Cortex of kidney (tissue), 1 donor: ENCODE results near the gene PDZK1IP1.

Source experiments
- DNase-seq: peaks from one replicate; lab custom pipeline; 2025; lab: John Stamatoyannopoulos, UW

Gene PDZK1IP1

DNA sequence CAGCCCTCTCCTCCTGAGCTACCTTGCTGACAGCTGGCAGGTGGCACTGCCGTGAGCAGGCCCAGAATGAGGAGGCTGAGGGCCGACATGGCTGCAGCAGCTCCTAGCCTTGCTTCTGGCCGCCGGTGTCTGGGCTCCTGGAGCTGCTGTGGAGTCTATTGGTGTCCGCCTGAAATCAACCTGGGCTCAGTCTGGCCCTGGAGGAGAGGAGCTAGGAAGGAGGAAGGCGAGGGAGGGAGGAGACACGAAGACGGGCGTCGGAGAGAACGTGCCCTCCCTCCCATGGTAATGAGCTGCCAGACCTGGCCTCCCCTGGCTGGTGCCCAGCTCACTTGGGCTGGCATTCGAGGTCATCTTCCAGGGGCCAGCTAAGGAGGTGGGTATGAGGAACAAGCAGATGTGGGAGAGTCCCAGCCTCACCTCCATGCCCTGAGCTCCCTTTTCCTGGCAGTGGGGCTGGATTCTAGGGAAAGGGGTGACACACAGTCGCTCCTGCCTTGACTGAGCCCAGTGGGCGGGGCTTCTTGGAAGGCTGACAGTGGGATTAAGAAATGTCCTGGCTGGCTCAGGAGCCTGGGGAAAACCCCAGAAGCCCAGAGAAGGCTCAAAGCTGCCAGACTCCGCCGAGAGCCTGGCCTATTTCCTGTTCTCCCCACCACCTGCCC lies at the start of gene PDZK1IP1:
TSS of gene PDZK1IP1 (minus strand) at position 193 of the 665 bp plus-strand sequence. CDS start at position 89, 104 bp downstream.
- DNase-seq: peak; percentile 33

- no peak for DNase-seq
Measured at GRCh38 chr1:47238935-47239592, 49.2 kb upstream of the PDZK1IP1 start.

DNA sequence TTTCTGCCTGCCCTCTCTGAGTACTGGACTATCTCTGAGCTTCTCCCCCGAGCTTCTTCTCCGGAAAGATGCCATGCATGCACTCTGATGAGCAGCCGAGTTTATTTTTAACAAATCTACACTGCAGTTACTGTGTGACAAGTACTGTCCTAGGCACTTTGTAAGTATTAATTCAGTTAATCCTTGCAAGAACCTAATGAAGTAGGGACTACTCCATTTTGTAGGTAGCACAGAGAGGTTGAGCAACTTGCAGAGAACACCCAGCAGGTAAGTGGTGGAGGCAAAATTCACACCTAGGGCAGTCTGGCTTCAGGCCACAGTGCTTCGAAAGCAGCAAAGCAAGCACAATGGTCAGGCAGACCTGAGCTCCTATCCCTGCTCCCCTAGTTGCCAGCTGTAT lies 46.0 kb upstream of the PDZK1IP1 start:
- no peak for DNase-seq

DNA sequence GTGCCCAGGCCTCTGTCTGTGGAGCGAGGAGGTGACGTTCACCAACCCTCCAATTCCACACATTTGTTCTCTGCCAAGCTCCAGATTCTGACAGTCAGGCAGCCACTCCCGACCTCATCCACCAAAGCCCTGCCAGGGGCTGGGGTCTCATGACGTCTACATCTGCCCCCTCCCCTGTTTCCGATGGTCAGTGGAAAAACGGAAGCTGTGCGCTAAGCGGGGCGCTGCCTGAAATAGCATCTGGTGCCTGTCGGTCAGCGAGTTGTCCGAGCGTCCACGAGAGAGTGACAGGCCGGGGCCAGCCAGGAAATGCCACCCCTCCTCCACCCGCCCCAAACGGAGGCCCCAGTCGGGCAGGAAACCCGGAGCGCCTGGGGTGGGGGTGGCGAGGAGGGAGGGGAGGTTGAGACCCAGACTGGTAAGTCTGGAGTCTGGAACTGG lies 45.4 kb upstream of the PDZK1IP1 start:
- no peak for DNase-seq

GRCh38 chr1:47233186-47233585 lies 43.4 kb upstream of the PDZK1IP1 start:
- DNase-seq: no peak

DNA sequence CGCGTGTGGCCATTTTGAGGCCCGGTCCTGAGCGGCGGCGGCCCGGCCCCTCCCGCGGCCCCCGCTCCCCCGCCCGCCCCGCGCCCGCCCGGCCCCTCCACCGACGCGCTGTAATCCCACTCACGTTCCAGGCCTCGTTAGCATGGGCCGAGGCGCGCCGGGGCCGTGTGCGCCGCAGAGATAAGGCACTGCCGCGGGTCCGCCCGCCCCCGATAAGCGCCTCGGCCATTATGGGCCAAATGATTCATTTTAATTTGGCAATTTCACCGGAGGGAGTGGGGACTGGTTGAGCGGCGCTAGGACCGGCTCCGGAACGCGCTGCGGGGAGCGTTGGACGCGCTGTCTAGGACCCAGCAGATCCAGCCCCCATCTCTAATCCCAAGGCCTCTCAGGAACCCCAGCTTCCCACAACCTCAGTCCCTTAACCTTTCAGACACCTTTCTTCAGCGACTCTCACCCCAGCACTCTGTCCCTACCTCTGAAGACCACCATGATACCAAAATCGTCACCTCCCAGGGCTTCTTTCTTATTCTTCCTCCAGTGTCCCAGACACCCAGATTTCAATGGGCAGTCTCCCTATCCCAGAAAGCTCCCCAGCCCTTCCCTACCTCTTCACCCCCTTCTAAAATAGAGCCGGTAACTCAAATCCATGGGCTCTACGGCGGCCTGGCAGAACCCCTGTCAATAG lies 42.5 kb upstream of the PDZK1IP1 start, which contains the start of gene TAL1:
TSS of gene TAL1 (minus strand) at position 39 of the 688 bp plus-strand sequence. CDS start 6,337 bp downstream, outside the sequence.
- DNase-seq: no peak

DNA sequence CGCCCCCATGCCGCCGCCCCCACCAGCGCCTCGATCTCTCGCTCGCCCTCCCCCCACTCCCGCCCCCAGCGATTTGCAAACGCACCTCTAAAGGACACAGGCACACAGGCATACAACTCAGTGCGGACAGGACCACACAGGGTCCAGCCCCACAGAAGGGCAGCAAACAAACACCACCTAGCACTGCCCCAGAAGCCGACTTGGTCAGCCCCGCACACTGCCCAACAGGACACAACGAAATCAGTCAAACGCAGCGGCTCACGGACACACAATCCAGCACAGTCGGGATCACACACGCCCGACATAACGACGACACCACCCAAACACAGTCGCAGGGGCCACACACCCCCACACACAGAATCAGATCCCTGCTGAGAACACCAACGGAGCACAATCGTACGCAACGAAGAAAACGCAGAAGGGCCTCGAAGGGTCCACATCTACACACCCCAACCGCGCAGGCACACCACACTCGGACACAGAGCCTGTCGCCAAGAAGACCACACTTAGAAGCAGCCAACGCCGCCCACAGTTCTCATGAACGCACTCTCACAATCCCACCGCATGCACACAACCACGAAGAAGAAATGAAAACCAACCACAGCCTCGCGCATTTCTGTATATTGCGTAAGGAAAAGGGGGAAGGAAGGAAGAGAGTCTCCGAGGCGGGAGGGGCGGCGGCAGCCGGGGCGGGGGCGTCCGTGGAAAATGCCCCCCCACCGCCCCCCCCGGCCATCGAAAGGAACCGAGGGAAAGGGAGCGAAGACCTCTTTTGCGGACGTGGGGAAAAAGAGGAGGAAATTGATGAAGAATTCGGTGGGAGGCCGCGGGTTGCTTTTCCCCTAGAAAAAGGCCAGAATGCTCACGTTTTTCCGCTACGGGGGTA lies 41.7 kb upstream of the PDZK1IP1 start:
- no peak for DNase-seq

- DNase-seq: no peak
Measured at GRCh38 chr1:47230692-47231300, 41.0 kb upstream of the PDZK1IP1 start.

GRCh38 chr1:47229886-47230691 lies 40.3 kb upstream of the PDZK1IP1 start:
- no peak for DNase-seq

DNA sequence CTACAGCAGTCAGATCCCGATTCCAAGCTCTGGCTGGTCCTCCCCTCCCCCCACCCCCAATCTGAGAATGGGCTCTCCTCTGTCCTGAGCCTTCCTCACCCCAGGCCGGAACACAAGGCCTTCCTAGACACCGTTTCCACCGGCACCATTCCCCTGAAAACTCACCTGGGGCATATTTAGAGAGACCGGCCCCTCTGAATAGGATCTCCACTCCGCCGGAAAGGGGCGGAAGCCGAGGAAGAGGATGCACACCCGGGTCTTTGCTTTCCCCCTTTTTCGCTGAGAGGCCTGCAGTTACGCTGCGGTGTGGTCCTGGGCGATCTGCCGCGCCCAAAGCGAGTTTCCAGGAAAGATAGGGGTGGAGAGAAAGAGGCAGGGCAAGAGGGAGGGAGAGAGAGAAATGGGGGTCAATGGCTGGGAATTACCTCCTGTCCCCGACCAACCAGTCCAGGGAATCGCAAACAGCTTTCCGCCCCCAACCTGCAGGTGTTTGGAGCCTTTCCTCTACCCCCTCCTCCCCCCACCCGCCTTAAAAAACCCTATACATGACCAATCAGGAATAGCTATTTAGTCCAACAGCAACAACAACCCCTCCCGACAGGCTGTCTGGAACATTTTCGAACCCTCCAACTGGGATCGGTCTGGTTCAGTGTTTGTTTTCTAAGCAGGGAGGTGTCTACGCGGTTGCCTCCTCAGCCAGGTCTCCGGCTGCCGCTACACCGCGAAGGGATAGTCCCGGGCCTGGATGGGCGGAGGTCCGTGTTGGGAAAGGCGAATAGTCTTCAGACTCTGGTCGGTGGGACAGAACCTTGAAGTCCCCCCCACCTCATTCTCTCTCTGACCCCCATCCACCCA lies 39.4 kb upstream of the PDZK1IP1 start:
- no peak for DNase-seq

GRCh38 chr1:47228644-47229030 lies 38.8 kb upstream of the PDZK1IP1 start:
- no peak for DNase-seq

- DNase-seq: no peak
Measured at GRCh38 chr1:47227341-47228232, 37.8 kb upstream of the PDZK1IP1 start.

- DNase-seq: no peak
Measured at GRCh38 chr1:47226839-47227215, 37.0 kb upstream of the PDZK1IP1 start.

- no peak for DNase-seq
Measured at GRCh38 chr1:47226121-47226838, 36.4 kb upstream of the PDZK1IP1 start.

DNA sequence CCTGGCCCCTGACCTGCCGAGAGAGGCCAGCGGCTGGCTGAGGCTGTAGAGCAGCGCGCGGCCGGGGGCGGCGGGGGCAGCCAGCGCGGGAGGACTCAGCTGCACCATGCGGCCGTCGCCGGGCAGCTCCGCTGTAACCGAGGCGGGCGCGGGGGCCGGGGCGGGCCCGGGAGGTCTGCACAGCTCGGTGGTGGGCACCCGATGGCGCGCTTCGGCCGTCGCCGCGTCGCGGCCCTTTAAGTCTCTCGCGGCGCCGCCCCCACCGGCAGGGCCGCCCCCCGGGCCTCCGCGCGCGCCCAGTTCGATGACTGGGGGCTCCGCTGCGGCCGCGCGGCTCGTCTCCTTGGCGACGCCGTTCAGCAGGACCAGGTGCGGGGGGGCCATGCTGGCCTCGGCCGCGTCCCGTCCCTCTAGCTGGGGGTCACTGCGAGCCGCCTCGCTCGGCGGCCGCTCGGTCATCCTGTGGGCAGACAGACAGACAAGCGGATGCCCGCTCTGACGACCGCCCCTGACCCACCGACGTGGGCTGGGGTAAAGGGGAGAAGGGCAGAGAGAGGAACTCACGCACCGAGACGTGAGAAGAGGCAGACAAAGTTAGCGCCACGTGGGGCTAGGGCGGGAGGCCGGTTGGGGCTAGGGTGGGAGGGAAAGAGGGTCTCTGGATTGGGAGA lies 35.7 kb upstream of the PDZK1IP1 start:
- DNase-seq: no peak

- DNase-seq: no peak
Measured at GRCh38 chr1:47224676-47225399, 35.0 kb upstream of the PDZK1IP1 start.
